ENCODE measurements around the gene BAHCC1. TPM values are rescaled to one million over a fixed set of nuclear protein-coding genes. Genes with fewer than 3 reads are reported as not detected.

Gene BAHCC1
- total and polyA plus RNA-seq, 11 donors: 6.0 to 19.6 (median 8.9) TPM

- H3K4me1 ChIP-seq: peaks cover 16 to 84% (median 69%) of the 10 kb centered on the region in 12 donors
- TF ChIP-seq POLR2A (IDR thresholded peaks at IDR 0.05): no peak
- TF ChIP-seq CTCF (IDR thresholded peaks at IDR 0.05): peak in 4 of 12 donors; percentile 8 to 38 (median 29)
- no peak for DNase-seq
- peak overlapping the region in 9 of 12 donors; percentile 6 to 95 (median 39) for H3K4me3 ChIP-seq
- H3K27ac ChIP-seq: peak overlapping the region; percentile 51 to 98 (median 97)
- ATAC-seq: no peak
- peaks cover 0 to 14% (median 0%) of the 10 kb centered on the region in 9 donors for H3K27me3 ChIP-seq
- intact Hi-C loops (cut with DNase I): loop anchor here in 4 of 10 donors (1.0 to 5.0 kb wide), 3 partner anchors 16 to 111 kb away; no protein-coding TSS in a partner anchor
- no peaks in the 10 kb centered on the region for H3K36me3 ChIP-seq
- no peaks in the 10 kb centered on the region for H3K9me3 ChIP-seq
- WGBS, 4 donors: 64 to 82% (median 66%) methylated on average over 9 of the region's 9 CpGs
Measured at GRCh38 chr17:81402981-81403467, 7.8 kb downstream of the BAHCC1 start.

GRCh38 chr17:81403671-81404534 lies 8.6 kb downstream of the BAHCC1 start:
- WGBS, 4 donors: 13 to 16% (median 14%) methylated on average over 37 to 39 of the region's 39 CpGs
- Histone ChIP-seq H3K4me3 (peak overlapping the region in 11 of 12 donors; percentile 0 to 85 (median 39)), H3K27me3 (peaks cover 0 to 14% (median 0%) of the 10 kb centered on the region in 9 donors), H3K36me3 (no peaks in the 10 kb centered on the region), H3K27ac (peak overlapping the region; percentile 25 to 98 (median 96)), H3K4me1 (peaks cover 16 to 75% (median 68%) of the 10 kb centered on the region in 12 donors), H3K9me3 (no peaks in the 10 kb centered on the region)
- intact Hi-C loops (cut with DNase I): loop anchor here in 5 of 10 donors (2.0 to 5.0 kb wide), 3 partner anchors 15 to 112 kb away; no protein-coding TSS in a partner anchor
- no peak for TF ChIP-seq POLR2A (IDR thresholded peaks at IDR 0.05)
- TF ChIP-seq CTCF (IDR thresholded peaks at IDR 0.05): no peak
- DNase-seq (peak in 1 of 5 donors; percentile 54), ATAC-seq (peak in 1 of 4 donors; percentile 7)

GRCh38 chr17:81404558-81405165 lies 9.4 kb downstream of the BAHCC1 start:
- Histone ChIP-seq H3K9me3 (no peaks in the 10 kb centered on the region), H3K4me3 (peak overlapping the region in 9 of 12 donors; percentile 15 to 85 (median 39)), H3K27ac (peak overlapping the region; percentile 25 to 98 (median 96)), H3K36me3 (no peaks in the 10 kb centered on the region), H3K4me1 (peaks cover 16 to 75% (median 68%) of the 10 kb centered on the region in 12 donors), H3K27me3 (peaks cover 0 to 13% (median 0%) of the 10 kb centered on the region in 9 donors)
- peak in 1 of 5 donors; percentile 57 for DNase-seq
- TF ChIP-seq POLR2A (IDR thresholded peaks at IDR 0.05) (peak in 1 of 2 donors; percentile 17), CTCF (IDR thresholded peaks at IDR 0.05) (peak in 1 of 12 donors; percentile 12)
- intact Hi-C loops (cut with DNase I): loop anchor here in 5 of 10 donors (2.0 to 5.0 kb wide), 3 partner anchors 14 to 112 kb away; no protein-coding TSS in a partner anchor
- peak; percentile 19 to 60 (median 32) for ATAC-seq
- 17 to 31% (median 18%) methylated on average over 11 of the region's 11 CpGs for WGBS, 4 donors
